Subcutaneous abdominal adipose tissue (tissue), 5 donors: Measurements from ENCODE around the gene P2RX6.

Experiments used
- H3K27ac ChIP-seq: one replicate; pipeline ENCODE4 v1.7.0; 2013; ENCODE audit warnings: low read depth, mild to moderate bottlenecking, inconsistent platforms, low read length, moderate library complexity
- H3K27me3 ChIP-seq, 5 donors: one replicate each; pipeline ENCODE4 v1.7.0; 2013; ENCODE audit warnings: low read length in 5 of 5, inconsistent platforms in 1 of 5; ENCODE audit not compliant: control insufficient read depth in 5 of 5, insufficient read depth in 4 of 5
- H3K36me3 ChIP-seq, 5 donors: one replicate each; pipeline ENCODE4 v1.7.0; 2013; ENCODE audit warnings: low read length in 5 of 5; ENCODE audit not compliant: control insufficient read depth in 5 of 5, insufficient read depth in 5 of 5
- H3K4me1 ChIP-seq, 5 donors: one replicate each; pipeline ENCODE4 v1.7.0; 2013; ENCODE audit warnings: low read length in 5 of 5, mild to moderate bottlenecking in 3 of 5, moderate library complexity in 1 of 5; ENCODE audit not compliant: control insufficient read depth in 5 of 5, insufficient read depth in 5 of 5
- H3K4me3 ChIP-seq, 5 donors: one replicate each; pipeline ENCODE4 v1.7.0; 2013; ENCODE audit warnings: low read length in 5 of 5, low read depth in 1 of 5
- H3K9ac ChIP-seq, 5 donors: one replicate each; pipeline ENCODE4 v1.7.0; 2013; ENCODE audit warnings: low read length in 5 of 5, mild to moderate bottlenecking in 4 of 5, moderate library complexity in 3 of 5
- H3K9me3 ChIP-seq, 5 donors: one replicate each; pipeline ENCODE4 v1.7.0; 2013; ENCODE audit warnings: low read length in 5 of 5; ENCODE audit not compliant: control insufficient read depth in 5 of 5
- donor health status: healthy.
- donor health status: healthy.
- donor health status: healthy.
- donor health status: healthy.
- donor health status: healthy.

P2RX6 gene

DNA sequence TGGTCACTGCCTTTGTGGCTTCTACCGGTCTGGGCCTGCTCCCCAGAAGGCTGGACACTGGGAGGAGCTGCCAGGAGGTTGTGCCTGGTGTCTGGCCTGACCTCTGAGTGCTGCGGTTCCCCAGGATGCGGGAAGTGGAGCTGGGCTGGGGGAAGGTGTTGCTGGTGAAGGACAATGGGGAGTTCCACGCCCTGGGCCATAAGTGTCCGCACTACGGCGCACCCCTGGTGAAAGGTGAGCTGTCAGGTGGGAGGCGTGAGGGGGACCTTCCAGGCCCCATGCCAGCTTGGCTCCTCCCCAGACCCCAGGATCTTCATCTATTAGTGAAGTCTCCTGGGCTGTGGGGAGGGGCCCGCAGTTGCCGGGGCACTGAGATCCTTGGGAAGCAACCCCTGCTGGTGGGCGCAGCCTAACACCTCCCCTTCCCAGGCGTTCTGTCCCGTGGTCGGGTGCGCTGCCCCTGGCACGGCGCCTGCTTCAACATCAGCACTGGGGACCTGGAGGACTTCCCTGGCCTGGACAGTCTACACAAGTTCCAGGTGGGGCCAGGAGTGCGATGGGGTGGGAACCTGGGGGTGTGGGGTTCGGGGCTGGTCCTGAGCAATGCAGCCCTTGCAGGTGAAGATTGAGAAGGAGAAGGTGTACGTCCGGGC is 41.2 kb upstream of the P2RX6 start:
- peaks cover 0 to 11% (median 6%) of the 10 kb centered on the region in 5 donors for H3K9me3 ChIP-seq
- H3K27me3 ChIP-seq, result peaks cover 0 to 3% (median 0%) of the 10 kb centered on the region in 5 donors
- H3K27ac ChIP-seq, result no peak overlapping the region
- peaks cover 0 to 7% (median 1%) of the 10 kb centered on the region in 5 donors for H3K4me1 ChIP-seq
- no peaks in the 10 kb centered on the region for H3K36me3 ChIP-seq
- no peak overlapping the region for H3K4me3 ChIP-seq
- no peak overlapping the region for H3K9ac ChIP-seq

DNA sequence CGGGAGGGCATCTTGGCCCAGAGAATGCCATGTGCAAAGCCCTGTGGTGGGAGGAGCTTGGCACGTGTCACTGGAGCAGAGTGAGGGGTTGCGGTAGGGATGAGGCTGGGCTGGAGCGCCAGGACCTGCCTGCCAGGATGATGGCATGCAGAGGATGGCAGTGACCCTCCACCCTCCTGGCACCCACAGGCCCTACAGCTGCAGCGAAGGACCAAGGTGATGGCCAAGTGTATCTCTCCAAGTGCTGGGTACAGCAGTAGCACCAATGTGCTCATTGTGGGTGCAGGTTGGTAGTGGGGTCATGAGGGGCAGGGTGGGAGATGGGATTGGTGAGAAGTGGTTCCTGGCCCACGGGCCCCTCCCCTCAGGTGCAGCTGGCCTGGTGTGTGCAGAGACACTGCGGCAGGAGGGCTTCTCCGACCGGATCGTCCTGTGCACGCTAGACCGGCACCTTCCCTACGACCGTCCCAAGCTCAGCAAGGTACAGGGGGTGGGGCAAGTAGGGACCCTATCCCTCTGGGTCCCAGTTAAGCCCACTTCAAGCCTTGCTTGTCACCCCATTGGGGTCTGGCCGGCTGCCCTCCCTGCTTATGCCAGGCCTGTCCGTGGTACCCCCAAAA is 40.5 kb upstream of the P2RX6 start:
- peaks cover 0 to 7% (median 3%) of the 10 kb centered on the region in 5 donors for H3K27me3 ChIP-seq
- peaks cover 0 to 12% (median 10%) of the 10 kb centered on the region in 5 donors for H3K9me3 ChIP-seq
- H3K4me3 ChIP-seq, result no peak overlapping the region
- H3K9ac ChIP-seq, result no peak overlapping the region
- H3K36me3 ChIP-seq, result no peaks in the 10 kb centered on the region
- H3K4me1 ChIP-seq, result peaks cover 2 to 6% (median 2%) of the 10 kb centered on the region in 5 donors
- no peak overlapping the region for H3K27ac ChIP-seq

DNA sequence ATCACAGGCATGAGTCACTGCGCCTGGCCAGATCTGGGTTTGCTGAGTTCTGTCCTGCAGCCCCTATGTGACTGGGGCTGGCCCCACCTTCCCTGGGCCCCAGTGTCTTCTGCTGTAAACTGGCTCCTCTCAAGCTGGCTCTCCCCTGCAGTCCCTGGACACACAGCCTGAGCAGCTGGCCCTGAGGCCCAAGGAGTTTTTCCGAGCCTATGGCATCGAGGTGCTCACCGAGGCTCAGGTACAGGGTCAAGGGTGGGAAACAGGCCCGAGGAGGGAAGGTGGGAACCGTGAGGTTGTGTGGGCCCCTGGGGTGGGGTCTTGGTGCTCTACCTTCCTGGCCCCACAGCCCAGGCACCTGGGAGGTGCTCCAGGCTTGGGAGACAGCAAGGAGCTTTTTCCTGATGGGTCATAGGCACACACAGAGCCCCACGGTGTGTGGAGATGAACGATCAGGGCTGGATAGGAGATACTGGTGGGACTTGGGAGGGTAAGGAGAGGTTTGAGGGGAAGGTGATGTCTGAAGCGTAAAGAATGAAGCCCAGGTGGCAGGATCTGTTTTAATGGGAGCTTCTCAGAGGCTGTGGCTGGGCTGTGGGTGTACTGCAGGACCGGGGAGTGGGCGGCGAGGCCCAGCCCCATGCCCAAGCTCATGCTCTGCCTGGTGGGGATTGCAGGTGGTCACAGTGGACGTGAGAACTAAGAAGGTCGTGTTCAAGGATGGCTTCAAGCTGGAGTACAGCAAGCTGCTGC is 39.2 kb upstream of the P2RX6 start:
- Histone ChIP-seq H3K4me1 (peaks cover 7 to 14% (median 11%) of the 10 kb centered on the region in 5 donors), H3K36me3 (no peaks in the 10 kb centered on the region), H3K4me3 (no peak overlapping the region), H3K27ac (no peak overlapping the region), H3K27me3 (peaks cover 0 to 14% (median 3%) of the 10 kb centered on the region in 5 donors), H3K9ac (no peak overlapping the region), H3K9me3 (peaks cover 0 to 12% (median 10%) of the 10 kb centered on the region in 5 donors)

DNA sequence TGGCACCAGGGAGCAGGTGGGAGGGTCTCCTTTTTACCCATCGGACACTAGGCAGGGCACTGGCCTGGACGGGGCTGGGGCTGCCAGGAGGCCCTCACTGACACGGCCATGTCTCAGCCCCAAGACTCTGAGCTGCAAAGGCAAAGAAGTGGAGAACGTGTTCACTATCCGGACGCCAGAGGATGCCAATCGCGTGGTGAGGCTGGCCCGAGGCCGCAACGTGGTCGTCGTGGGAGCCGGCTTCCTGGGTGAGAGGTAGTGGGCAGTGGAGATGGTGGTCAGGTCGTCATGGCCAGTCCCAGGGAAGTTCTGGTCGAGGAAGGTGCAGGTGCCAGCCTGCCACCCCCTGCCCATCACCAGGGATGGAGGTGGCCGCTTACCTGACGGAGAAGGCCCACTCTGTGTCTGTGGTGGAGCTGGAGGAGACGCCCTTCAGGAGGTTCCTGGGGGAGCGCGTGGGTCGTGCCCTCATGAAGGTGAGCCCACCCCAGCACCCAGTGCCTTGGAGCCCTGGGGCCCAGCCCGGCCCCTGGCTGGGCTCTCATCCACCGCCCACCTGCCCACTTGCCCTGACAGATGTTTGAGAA is 38.6 kb upstream of the P2RX6 start:
- H3K27me3 ChIP-seq, result peaks cover 0 to 14% (median 3%) of the 10 kb centered on the region in 5 donors
- H3K4me1 ChIP-seq, result peaks cover 9 to 21% (median 18%) of the 10 kb centered on the region in 5 donors
- H3K4me3 ChIP-seq, result no peak overlapping the region
- H3K9me3 ChIP-seq, result peaks cover 0 to 12% (median 10%) of the 10 kb centered on the region in 5 donors
- no peaks in the 10 kb centered on the region for H3K36me3 ChIP-seq
- H3K9ac ChIP-seq, result no peak overlapping the region
- H3K27ac ChIP-seq, result no peak overlapping the region

DNA sequence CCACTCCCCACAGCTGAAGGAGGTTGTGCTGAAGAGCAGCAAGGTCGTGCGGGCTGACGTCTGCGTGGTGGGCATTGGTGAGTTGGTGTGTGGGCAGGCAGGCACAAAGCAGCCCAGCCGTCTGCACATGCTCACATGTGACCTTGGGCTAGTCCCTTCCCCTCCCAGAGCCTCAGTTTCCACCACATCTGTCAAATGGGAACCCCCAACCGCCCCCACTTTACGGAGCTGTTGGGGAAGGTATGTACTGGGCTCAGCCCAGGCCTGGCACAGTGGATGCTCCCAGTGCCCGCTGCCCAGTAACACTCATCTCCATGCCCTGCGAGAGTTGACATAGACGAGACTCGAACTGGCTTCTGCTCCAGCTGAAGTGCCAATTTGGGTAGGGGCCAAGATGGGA is 37.9 kb upstream of the P2RX6 start:
- H3K27ac ChIP-seq, result no peak overlapping the region
- H3K9ac ChIP-seq, result no peak overlapping the region
- peaks cover 0 to 12% (median 10%) of the 10 kb centered on the region in 5 donors for H3K9me3 ChIP-seq
- peaks cover 12 to 26% (median 21%) of the 10 kb centered on the region in 5 donors for H3K4me1 ChIP-seq
- H3K4me3 ChIP-seq, result no peak overlapping the region
- H3K27me3 ChIP-seq, result peaks cover 0 to 14% (median 3%) of the 10 kb centered on the region in 5 donors
- no peaks in the 10 kb centered on the region for H3K36me3 ChIP-seq

DNA sequence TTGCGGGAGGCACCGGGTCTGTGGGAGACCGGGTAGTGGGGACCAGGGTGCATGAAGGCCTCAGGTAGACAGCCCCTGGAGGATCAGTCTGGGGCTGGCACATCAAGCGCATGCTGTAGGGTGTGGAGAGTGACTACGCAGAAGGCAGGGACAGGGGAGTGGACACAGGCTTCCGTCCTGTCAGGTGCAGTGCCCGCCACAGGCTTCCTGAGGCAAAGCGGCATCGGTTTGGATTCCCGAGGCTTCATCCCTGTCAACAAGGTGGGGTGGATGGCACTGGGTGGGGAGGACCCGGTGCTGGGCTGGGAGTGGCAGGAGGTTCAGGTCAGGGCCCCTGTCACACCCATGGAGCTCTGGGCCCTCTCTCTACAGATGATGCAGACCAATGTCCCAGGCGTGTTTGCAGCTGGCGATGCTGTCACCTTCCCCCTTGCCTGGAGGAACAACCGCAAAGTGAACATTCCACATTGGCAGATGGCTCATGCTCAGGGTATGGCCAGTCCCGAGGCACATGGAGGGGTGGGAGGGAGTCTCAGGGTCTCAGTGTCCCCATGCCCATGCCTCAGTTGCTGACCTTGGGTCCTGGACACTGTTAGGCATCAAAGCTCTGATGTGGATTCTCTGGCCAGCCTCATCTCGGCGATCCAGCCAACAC is 37.3 kb upstream of the P2RX6 start:
- Histone ChIP-seq H3K27me3 (peaks cover 0 to 14% (median 3%) of the 10 kb centered on the region in 5 donors), H3K4me3 (no peak overlapping the region), H3K27ac (no peak overlapping the region), H3K9ac (no peak overlapping the region), H3K9me3 (peaks cover 0 to 12% (median 10%) of the 10 kb centered on the region in 5 donors), H3K4me1 (peaks cover 12 to 30% (median 24%) of the 10 kb centered on the region in 5 donors), H3K36me3 (no peaks in the 10 kb centered on the region)

DNA sequence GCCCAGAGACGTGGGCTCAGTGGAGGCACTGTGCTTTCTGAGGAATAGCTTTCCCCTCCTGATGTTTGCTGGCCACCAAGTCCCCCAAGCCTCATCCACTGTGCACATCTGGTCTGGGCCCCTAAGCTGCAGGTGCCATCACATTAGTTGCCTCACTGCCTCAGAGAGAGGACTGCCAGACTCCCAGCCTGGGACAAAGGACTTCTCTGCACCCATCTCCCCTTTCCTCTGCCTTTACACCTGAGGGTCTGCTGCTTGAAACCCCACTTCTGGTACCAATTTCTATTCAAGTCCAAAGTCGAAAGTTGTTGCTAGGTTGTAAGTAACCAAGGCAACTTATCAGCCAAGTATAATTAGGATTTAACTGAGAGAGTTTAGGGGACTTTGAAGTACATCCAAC is 36.5 kb upstream of the P2RX6 start:
- no peak overlapping the region for H3K27ac ChIP-seq
- H3K27me3 ChIP-seq, result peaks cover 0 to 14% (median 3%) of the 10 kb centered on the region in 5 donors
- H3K9me3 ChIP-seq, result peaks cover 0 to 12% (median 10%) of the 10 kb centered on the region in 5 donors
- H3K36me3 ChIP-seq, result no peaks in the 10 kb centered on the region
- H3K4me1 ChIP-seq, result peaks cover 17 to 37% (median 30%) of the 10 kb centered on the region in 5 donors
- H3K9ac ChIP-seq, result no peak overlapping the region
- no peak overlapping the region for H3K4me3 ChIP-seq

DNA sequence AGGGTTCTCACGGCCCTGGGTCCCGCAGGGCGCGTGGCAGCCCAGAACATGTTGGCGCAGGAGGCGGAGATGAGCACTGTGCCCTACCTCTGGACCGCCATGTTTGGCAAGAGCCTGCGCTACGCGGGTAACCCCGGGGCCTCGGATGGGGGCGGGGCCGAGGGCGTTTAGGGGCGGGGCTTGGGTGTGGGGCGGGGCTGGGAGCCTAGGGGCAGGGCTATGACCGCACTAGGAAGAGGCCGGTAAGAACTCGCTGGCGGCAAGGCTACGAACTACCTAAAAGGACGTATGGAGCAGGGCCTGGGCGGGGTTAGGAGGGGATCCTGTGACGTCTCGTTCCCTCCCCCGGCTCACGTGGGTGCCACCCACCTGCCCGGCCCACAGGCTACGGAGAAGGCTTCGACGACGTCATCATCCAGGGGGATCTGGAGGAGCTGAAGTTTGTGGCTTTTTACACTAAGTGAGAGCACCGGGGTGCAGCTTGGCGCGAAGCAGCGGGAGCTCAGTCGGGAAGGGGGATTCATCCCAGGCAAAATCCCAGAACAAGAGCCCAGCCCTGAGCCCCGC is 35.6 kb upstream of the P2RX6 start:
- H3K4me1 ChIP-seq, result peaks cover 17 to 41% (median 36%) of the 10 kb centered on the region in 5 donors
- peaks cover 0 to 14% (median 3%) of the 10 kb centered on the region in 5 donors for H3K27me3 ChIP-seq
- peak overlapping the region in 3 of 5 donors; percentile 21 to 58 (median 53) for H3K9ac ChIP-seq
- H3K9me3 ChIP-seq, result peaks cover 0 to 12% (median 10%) of the 10 kb centered on the region in 5 donors
- peak overlapping the region in 4 of 5 donors; percentile 24 to 53 (median 38) for H3K4me3 ChIP-seq
- H3K36me3 ChIP-seq, result peaks cover 0 to 9% (median 2%) of the 10 kb centered on the region in 5 donors
- H3K27ac ChIP-seq, result no peak overlapping the region

DNA sequence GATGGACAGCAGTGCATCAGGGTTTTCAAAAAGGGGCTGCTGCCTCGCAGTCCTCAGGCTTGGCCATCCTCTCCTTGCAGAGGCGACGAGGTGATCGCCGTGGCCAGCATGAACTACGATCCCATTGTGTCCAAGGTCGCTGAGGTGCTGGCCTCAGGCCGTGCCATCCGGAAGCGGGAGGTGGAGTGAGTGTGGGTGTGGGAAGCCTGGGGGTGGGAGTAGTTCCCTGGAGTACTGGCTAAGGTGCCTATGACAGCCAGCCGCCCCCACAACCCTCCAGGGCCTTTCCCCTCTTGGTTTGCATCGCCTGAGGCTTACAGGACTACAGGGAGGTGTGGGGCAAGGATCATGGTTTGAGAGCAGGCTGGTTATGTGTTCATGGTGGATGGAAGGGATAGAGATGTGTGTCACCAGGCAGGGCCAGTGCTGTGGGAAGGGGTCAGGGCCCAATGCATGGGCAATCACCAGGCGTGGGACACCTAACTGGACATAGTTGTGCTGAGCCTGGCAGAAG is 35.0 kb upstream of the P2RX6 start:
- H3K27ac ChIP-seq, result no peak overlapping the region
- peaks cover 0 to 14% (median 3%) of the 10 kb centered on the region in 5 donors for H3K27me3 ChIP-seq
- H3K4me3 ChIP-seq, result peak overlapping the region in 4 of 5 donors; percentile 24 to 53 (median 38)
- peaks cover 0 to 12% (median 10%) of the 10 kb centered on the region in 5 donors for H3K9me3 ChIP-seq
- H3K36me3 ChIP-seq, result peaks cover 0 to 12% (median 3%) of the 10 kb centered on the region in 5 donors
- H3K4me1 ChIP-seq, result peaks cover 17 to 41% (median 36%) of the 10 kb centered on the region in 5 donors
- peak overlapping the region in 3 of 5 donors; percentile 21 to 58 (median 53) for H3K9ac ChIP-seq
